Transverse colon (tissue), 4 donors: ENCODE measurements around the gene ITGBL1. TPM values are rescaled to one million over a fixed set of nuclear protein-coding genes. Genes with fewer than 3 reads are reported as not detected.

Experiments
- DNase-seq: peaks from one replicate; pipeline ENCODE4 v3.0.0-alpha.2; 2019
- H3K27ac ChIP-seq, 4 donors: fragments of 200-600 bp; sonication (generic); 2 replicates each; pipeline ENCODE4 v1.5.1; 2016 to 2018; ENCODE audit warnings: inconsistent platforms in 4 of 4
- H3K27me3 ChIP-seq: fragments of 200-600 bp; sonication (generic); 2 replicates; pipeline ENCODE4 v1.5.1; 2017; ENCODE audit warnings: inconsistent platforms
- H3K36me3 ChIP-seq, 4 donors: fragments of 200-600 bp; sonication (generic); 2 replicates each; pipeline ENCODE4 v1.5.1; 2017 to 2019; ENCODE audit warnings: inconsistent platforms in 4 of 4
- H3K4me1 ChIP-seq, 4 donors: fragments of 200-600 bp; sonication (generic); 2 replicates each; pipeline ENCODE4 v1.5.1; 2017 to 2020; ENCODE audit warnings: inconsistent platforms in 4 of 4
- H3K4me3 ChIP-seq, 4 donors: fragments of 200-600 bp; sonication (generic); 1 replicate in 1 of 4; 2 replicates in 3 of 4; pipeline versions ENCODE4 v1.5.1 to v1.6.1; 2017 to 2019; ENCODE audit warnings: inconsistent platforms in 4 of 4
- H3K9me3 ChIP-seq, 2 donors: fragments of 200-600 bp; sonication (generic); 2 replicates each; pipeline ENCODE4 v1.5.1; 2017 to 2019; ENCODE audit warnings: inconsistent platforms in 2 of 2
- EP300 ChIP-seq: sonication (generic); formaldehyde crosslinking; IDR thresholded peaks from one replicate; pipeline ENCODE4 v1.6.1; 2017; ENCODE audit warnings: antibody characterized with exemption, low read depth
- POLR2A ChIP-seq: fragments of 450-650 bp; IDR thresholded peaks from one replicate; pipeline ENCODE4 v1.6.1; 2016; ENCODE audit warnings: antibody characterized with exemption, mild to moderate bottlenecking, moderate library complexity
- POLR2AphosphoS5 ChIP-seq, 3 donors: sonication (generic); formaldehyde crosslinking; IDR thresholded peaks; one replicate each; pipeline ENCODE4 v1.6.1; 2016; ENCODE audit warnings: antibody characterized with exemption in 3 of 3
- WGBS, 2 donors: methylation state at CpG; one replicate each; pipeline ENCODE4 v1.1.5; 2018; ENCODE audit warnings: low coverage in 1 of 2; 5-methylcytosine and 5-hydroxymethylcytosine counted together
- in situ Hi-C, 4 donors: fragments of 200-750 bp; cut with MboI; loops; one replicate each; pipeline versions ENCODE4 v1.15.0 to v1.15.1; 2017; ENCODE audit warnings: low sequenced_read_pairs in 3 of 4, low pct_ligation_motif_present in 1 of 4, low pct_unique_long_range_greater_than_20kb in 1 of 4
- intact Hi-C: fragments of 100-400 bp; cut with DNase I; formaldehyde crosslinking; loops from one replicate; pipeline ENCODE4 v1.15.1; 2023; ENCODE audit warnings: low total_unique reads
- total RNA-seq, 4 donors: library from RNA; depleted of rRNA; stranded (reverse); fragments of >200 nt; gene quantifications; one replicate each; pipeline ENCODE4 v1.1.0, GENCODE V29; 2016
- TF ChIP-seq, protein P1 (sequence below), 5 experiments: fragments of 200-600 bp in 3 of 5; fragments of 450-650 bp in 2 of 5; sonication (generic) in 3 of 5; IDR thresholded peaks; 1 replicate in 2 of 5; 2 replicates in 3 of 5; pipeline ENCODE4 v1.5.1; 2016 to 2017; ENCODE audit warnings: antibody characterized with exemption in 5 of 5, inconsistent platforms in 3 of 5, mild to moderate bottlenecking in 2 of 5, moderate library complexity in 1 of 5

The ITGBL1 gene
- total RNA-seq, 4 donors from 2014 or later, result 0.48 to 0.80 (median 0.68) TPM; not detected in 1

DNA sequence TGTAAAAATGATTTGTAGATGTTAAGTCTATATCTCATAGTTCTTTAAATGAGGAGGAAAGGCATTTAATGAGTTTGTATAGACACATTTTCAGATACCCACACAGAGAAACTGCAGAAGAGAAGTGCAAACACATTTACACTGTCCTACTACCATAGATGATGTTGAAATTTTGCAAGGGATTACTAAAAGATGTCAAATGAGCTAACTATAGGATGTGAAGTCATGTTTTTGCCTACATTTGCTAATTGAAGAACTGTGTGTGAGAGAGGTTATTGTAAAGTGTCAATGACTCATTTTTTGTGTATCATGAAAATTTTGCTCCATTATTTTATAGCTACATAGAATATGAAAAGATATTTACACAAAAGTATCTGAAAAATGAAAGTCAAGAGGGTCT lies 178.9 kb downstream of the ITGBL1 start:
- Histone ChIP-seq H3K4me1 (peaks cover 3 to 18% (median 4%) of the 10 kb centered on the region in 4 donors), H3K9me3 (no peaks in the 10 kb centered on the region), H3K36me3 (no peaks in the 10 kb centered on the region), H3K27me3 (no peaks in the 10 kb centered on the region), H3K4me3 (no peak overlapping the region), H3K27ac (no peak overlapping the region)
- in situ Hi-C loops (no loop called here), intact Hi-C loops (no loop called here)
- DNase-seq, result no peak
- no peak for TF ChIP-seq EP300
- TF ChIP-seq, protein P1, sequence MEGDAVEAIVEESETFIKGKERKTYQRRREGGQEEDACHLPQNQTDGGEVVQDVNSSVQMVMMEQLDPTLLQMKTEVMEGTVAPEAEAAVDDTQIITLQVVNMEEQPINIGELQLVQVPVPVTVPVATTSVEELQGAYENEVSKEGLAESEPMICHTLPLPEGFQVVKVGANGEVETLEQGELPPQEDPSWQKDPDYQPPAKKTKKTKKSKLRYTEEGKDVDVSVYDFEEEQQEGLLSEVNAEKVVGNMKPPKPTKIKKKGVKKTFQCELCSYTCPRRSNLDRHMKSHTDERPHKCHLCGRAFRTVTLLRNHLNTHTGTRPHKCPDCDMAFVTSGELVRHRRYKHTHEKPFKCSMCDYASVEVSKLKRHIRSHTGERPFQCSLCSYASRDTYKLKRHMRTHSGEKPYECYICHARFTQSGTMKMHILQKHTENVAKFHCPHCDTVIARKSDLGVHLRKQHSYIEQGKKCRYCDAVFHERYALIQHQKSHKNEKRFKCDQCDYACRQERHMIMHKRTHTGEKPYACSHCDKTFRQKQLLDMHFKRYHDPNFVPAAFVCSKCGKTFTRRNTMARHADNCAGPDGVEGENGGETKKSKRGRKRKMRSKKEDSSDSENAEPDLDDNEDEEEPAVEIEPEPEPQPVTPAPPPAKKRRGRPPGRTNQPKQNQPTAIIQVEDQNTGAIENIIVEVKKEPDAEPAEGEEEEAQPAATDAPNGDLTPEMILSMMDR (IDR thresholded peaks at IDR 0.05), result no peak
- no peak for TF ChIP-seq POLR2AphosphoS5 (IDR thresholded peaks at IDR 0.05)
- no peak for TF ChIP-seq POLR2A

DNA sequence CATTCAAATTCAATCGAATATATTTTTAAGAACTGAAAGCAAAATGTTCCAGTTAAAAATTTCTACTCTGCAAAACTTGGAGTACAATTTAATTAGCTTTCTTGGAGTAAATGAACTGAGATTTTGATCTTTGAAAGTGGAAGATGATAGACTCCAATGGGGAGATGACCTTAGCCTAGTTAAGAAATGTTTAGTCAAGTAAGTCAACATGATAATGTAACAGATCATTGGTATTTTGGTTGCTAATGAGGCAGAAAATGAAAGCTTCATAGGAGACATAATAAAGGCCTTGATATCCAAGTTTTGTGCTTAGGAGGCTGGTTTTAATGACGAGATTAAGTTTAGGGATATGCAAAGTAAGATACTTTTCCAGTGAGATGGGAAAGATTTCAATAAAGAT lies 181.7 kb downstream of the ITGBL1 start:
- intact Hi-C loops, result no loop called here
- no peak overlapping the region for H3K4me3 ChIP-seq
- no peaks in the 10 kb centered on the region for H3K9me3 ChIP-seq
- in situ Hi-C loops, result no loop called here
- DNase-seq, result no peak
- H3K27me3 ChIP-seq, result no peaks in the 10 kb centered on the region
- H3K36me3 ChIP-seq, result no peaks in the 10 kb centered on the region
- 80 to 85% methylated on average over 2 of the region's 2 CpGs for WGBS, 2 donors
- no peaks in the 10 kb centered on the region for H3K4me1 ChIP-seq
- H3K27ac ChIP-seq, result no peak overlapping the region
- TF ChIP-seq, protein P1 (IDR thresholded peaks at IDR 0.05), result no peak
- TF ChIP-seq EP300 (no peak), POLR2AphosphoS5 (IDR thresholded peaks at IDR 0.05) (no peak), POLR2A (no peak)

DNA sequence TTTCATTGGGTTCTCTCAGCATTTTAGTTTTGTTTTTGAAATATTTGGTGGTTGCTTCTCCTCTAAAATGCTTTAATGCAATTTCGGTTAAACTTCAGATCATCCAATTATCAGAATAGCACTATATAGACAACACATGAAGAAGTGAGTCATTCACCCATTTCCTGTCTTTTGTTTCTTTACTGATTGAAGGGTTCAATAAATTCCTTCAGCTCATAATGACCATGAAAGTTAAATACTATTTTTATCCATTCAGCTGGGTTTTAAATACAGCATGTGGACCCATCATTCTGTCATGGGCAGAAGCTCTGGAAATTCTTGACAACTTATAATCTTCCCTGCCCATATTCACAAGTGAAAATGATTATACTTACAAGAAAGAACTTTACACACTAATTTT lies 187.2 kb downstream of the ITGBL1 start:
- intact Hi-C loops, result no loop called here
- DNase-seq, result no peak
- in situ Hi-C loops, result no loop called here
- no peak for TF ChIP-seq EP300
- no peak for TF ChIP-seq POLR2AphosphoS5 (IDR thresholded peaks at IDR 0.05)
- TF ChIP-seq, protein P1 (IDR thresholded peaks at IDR 0.05), result no peak
- TF ChIP-seq POLR2A, result no peak
- WGBS, 2 donors, result 79 to 82% methylated on average over 1 of the region's 1 CpG
- Histone ChIP-seq H3K27ac (no peak overlapping the region), H3K4me1 (no peaks in the 10 kb centered on the region), H3K9me3 (no peaks in the 10 kb centered on the region), H3K4me3 (no peak overlapping the region), H3K36me3 (no peaks in the 10 kb centered on the region), H3K27me3 (no peaks in the 10 kb centered on the region)

DNA sequence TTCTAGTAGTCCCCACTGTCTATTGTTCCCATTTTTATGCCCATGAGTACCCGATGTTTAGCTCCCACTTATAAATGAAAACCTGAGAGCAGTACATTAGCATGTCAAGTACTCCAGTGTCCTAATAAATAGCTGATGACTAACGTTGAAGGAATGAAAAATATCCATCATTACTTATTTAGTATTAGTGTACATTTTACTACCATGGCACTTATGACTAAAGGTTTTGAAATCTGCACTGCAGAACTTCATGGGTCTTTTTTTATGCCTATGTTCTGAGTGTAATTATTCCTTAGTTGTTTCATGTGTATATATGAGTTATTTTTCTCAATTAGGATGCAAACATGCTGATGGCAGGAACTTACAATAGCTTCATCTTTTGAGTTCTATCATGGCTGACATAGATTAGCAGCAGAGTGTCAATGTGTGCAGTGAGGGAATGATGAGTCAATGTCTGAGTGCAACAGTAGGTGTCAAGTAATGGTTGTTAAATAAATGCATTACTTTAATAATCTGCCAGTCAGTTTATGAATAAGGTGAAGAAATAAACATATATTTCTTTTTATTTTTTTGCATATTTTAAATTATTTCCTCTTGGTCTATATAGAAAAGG lies 188.4 kb downstream of the ITGBL1 start:
- Histone ChIP-seq H3K27ac (no peak overlapping the region), H3K36me3 (no peaks in the 10 kb centered on the region), H3K9me3 (no peaks in the 10 kb centered on the region), H3K4me3 (no peak overlapping the region), H3K4me1 (no peaks in the 10 kb centered on the region), H3K27me3 (no peaks in the 10 kb centered on the region)
- WGBS, 2 donors, result 74 to 75% methylated on average over 2 of the region's 2 CpGs
- intact Hi-C loops, result no loop called here
- TF ChIP-seq POLR2AphosphoS5 (IDR thresholded peaks at IDR 0.05) (no peak), POLR2A (no peak), EP300 (no peak)
- TF ChIP-seq, protein P1 (IDR thresholded peaks at IDR 0.05), result no peak
- in situ Hi-C loops, result no loop called here
- no peak for DNase-seq
